Left renal pelvis (tissue), 4 donors: ENCODE data around the gene SRC. TPM values are rescaled to one million over a fixed set of nuclear protein-coding genes. Genes with fewer than 3 reads are reported as not detected.
"Not testable (repeated sequence)": the region's sequence is repeated elsewhere in the genome, so short reads cannot be mapped to it uniquely, and the experiment has no call there.

Source experiments
- DNase-seq, 4 donors: peaks; one replicate each; pipeline ENCODE4 v3.0.0-alpha.2; 2013; ENCODE audit warnings: low read depth in 4 of 4, low spot score in 3 of 4
- polyA plus RNA-seq, 4 donors: library from polyadenylated mRNA; unstranded; fragments of 120-200 nt; gene quantifications; one replicate each; pipeline ENCODE4 v1.2.1, GENCODE V29; 2013; ENCODE audit not compliant: insufficient read length in 4 of 4

SRC gene
- polyA plus RNA-seq, 4 donors = 22.3 to 77.9 (median 57.0) TPM

DNA sequence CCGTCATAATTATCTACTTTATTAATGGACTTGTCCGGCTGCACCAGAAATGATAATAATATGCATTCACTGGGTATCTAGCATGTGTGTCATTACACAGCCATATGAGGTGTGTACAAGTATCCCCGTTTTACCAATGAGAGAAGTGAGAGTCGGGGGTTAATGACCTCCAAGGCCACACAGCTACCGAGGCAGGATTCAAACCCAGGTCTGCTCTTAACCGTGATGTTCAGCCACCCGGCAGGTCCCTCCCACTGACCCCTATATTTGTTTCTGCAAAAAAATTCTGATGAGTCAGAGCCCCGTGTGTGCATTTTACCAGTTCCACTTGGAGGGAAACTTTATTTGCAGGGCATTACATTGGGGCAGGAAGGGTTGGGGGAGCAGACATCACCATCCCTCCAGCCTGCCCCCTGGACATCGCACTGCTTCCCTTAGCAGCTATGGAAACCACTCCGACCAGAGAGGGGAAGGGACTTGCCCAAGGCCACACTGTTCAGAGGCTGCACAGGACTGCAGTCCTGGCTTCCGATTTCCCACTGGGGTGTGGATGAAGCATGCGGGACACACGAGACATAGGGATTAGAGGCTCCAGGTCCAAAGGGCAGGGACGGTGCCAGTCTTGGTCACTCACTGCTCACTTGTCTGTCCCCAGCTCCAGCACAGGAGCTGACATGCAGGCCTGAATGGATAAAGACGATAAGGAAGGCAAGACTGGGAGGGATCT lies 10.1 kb upstream of the SRC start:
- no peak for DNase-seq

DNA sequence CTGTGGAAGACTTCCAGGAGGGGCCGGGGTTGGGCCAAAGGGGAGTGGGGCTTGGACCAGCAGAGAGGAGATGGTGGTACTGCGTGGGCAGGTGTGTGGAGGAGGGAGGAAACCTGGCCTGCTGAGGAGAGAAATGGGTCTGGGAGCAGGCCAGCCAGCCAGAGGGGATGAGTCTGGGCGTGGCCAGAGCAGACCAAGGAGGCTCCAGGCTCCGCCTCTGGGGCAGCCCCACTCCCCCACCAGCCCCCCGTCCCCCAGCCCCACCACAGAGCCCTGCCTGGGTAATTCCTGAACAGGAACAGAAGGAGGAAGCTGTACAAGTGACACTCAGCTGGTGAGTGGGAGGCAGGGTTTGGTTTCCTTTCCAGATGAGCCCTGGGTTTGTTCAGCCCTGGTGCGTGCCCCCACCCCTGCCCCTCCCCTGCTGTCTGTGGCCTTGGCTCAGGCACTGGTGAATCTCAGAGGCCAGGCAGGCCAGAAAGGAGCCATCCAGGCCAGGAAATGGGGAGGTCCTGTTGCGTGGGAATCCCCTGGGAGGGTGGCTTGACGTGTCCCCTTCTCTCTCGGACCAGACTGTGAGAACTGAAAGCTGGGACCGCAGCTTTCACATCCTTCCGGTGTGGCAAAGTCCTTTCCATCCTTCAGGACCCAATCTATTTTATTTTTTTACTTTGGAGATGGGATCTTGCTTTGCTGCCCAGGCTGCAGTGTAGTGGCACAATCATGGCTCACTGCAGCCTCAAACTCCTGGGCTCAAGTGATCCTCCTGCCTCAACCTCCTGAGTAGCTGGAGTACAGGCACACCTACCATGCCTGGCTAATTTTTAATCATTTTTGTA lies 9.4 kb upstream of the SRC start:
- peak in 2 of 4 donors; percentile 64 to 79 for DNase-seq

DNA sequence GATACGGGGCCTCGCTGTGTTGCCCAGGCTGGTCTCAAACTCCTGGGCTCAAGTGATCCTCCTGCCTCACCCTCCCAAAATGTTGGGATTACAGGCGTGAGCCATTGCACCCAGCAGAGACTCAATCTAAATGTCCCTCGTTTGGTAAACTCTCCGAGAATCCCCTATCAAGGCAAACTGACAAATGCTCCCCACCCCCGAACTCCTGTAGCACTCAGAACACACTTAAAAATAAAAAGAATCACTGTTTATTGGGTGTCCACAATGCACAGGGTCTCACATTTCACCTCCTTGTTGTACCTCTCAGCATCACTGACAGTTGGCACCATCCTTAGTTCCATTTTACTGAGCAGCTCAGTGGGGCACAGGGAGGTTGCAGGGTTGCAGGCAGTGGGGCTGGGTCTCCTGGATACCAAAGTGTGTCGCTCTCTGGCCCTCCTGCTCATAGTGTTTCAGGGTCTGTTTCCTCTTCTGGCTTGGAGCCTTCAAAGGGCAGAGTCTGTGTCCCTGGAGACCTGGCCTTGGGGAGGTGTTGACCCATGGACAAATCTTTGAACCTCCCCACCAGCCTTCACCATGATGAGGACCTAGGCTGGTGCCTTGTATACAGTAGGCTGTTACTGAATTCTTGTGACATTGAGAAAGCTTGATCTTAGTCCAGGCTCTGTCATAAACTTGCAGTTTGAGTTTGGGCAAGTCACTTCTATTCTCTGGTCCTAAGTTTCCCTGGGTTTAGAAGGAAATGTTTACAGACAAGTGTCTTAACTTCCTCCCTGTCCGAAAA lies 8.5 kb upstream of the SRC start:
- no peak for DNase-seq

- not testable (repeated sequence) for DNase-seq
Measured at GRCh38 chr20:37338380-37338779, 7.6 kb upstream of the SRC start.

DNA sequence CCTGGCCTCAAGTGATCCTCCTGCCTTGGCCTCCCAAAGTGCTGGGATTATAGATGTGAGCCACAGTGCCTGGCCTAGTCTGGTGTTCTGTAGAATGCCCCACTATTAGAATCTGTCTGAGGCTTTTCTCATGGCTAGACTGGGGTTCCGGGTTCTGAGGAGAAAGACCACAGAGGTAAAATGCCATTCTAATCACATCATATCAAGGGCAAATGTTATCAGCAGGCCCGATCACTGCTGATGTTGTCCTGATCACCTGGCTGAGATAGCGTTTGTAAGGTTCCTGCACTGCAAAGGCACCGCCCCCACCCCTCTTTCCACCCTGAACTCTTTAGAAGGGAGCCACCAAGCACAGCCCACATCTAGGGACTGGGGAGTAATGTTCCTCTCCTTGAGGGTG lies 6.7 kb upstream of the SRC start:
- DNase-seq = no peak

DNA sequence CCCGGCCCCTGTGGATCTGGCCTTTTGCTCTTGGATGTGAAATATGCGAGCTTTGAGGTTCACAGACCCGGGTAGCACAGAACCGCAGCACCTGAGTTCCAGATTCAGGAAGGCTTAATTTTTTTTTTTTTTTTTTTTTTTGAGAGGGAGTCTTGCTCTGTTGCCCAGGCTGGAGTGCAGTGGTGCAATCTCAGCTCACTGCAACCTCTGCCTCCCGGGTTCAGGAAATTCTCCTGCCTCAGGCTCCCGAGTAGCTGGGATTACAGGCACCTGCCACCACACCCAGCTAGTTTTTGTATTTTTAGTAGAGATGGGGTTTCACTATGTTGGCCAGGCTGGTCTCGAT lies 6.2 kb upstream of the SRC start:
- DNase-seq = not testable (repeated sequence)

DNA sequence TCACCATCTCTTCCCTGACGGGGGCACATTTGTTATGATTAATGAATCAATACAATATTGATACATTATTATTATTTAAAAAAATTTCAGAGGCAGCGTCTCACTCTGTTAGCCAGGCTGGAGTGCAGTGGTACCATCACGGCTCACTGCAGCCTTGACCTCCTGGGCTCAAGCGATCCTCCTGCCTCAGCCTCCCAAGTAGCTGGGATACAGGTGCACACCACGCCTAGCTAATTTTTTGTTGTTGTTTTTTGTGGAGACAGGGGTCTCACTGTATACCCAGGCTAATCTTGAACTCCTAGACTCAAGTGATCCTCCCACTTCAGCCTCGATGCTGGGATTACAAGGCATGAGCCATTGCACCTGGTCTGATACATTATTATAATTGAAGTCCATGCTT lies 4.9 kb upstream of the SRC start:
- DNase-seq = no peak

- no peak for DNase-seq
Measured at GRCh38 chr20:37341632-37342031, 4.3 kb upstream of the SRC start.

- no peak for DNase-seq
Measured at GRCh38 chr20:37342231-37343177, 3.4 kb upstream of the SRC start.

DNA sequence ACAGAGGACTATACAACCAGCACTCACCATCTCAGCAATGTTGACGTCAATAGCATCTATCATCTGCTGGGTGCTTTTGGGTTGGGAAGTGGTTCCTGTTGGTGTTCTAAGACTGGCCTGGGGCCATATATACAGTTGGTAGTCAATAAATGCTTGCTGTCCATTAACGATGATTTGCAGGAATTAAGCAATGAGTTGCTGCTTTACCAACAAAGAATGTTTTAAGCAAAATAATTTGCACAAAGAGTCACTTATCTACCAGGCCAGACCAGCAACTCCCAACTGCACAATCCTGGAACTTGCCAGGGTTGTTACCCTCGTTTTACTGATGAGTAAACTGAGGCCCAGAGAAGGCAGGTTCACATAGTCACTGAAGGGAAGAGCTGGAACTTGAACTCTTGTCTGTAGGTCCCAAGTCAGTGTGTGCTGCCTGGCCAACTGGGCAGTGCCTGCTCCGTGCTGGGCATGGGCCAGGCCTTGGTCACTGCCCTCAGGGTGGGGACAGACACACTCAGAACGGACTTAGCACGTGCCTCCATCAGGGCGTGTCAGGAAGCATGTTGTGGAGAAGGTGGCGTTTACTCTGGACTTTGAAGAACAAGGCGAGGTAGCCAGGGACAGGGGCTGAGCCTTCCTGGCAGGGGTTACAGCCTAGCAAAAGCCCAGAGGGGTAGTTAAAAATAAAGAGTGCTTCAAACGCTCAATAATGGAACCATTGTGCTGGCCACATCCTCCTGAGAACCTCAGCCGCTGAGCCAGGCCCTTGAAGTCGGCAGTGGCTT lies 2.5 kb upstream of the SRC start:
- no peak for DNase-seq

- DNase-seq = no peak
Measured at GRCh38 chr20:37343994-37344355, 2.0 kb upstream of the SRC start.

DNA sequence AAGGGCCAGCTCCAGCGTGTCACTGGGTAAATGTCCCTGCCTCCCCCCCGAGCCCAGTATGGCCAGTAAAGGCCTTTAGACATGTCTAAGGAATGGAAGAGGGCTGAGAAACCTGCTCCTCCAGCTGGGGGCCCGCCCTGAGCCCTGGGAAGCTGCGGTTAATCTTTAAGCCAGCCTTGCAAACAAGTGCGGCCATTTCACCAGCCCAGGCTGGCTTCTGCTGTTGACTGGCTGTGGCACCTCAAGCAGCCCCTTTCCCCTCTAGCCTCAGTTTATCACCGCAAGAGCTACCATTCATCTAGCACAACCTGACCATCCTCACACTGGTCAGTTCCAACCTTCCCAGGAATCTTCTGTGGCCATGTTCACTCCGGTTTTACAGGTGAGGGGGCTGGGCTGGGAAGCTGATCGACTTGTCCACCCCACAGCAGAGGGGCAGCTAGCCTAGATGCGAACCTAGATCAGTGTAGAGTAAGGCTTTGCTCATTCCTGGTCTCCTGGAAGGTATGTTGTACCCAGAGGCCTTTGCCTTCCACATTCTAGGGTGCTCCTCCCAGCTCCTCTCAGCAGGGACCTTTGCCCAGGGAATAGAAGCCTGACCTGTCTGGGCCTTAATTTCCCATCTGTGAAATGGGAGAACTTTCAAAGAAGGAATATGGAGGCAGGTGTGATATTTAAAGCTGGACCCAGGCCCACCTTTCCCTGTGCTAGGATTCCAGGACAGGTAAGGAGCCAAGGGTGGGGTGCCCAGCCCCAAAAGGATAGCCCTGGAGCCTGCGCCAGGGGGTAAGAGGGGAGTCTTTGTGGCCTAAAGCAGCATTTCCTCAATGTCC lies 1.2 kb upstream of the SRC start:
- peak in 1 of 4 donors; percentile 58 for DNase-seq

- DNase-seq = no peak
Measured at GRCh38 chr20:37346236-37346534, 245 bp downstream of the SRC start.

DNA sequence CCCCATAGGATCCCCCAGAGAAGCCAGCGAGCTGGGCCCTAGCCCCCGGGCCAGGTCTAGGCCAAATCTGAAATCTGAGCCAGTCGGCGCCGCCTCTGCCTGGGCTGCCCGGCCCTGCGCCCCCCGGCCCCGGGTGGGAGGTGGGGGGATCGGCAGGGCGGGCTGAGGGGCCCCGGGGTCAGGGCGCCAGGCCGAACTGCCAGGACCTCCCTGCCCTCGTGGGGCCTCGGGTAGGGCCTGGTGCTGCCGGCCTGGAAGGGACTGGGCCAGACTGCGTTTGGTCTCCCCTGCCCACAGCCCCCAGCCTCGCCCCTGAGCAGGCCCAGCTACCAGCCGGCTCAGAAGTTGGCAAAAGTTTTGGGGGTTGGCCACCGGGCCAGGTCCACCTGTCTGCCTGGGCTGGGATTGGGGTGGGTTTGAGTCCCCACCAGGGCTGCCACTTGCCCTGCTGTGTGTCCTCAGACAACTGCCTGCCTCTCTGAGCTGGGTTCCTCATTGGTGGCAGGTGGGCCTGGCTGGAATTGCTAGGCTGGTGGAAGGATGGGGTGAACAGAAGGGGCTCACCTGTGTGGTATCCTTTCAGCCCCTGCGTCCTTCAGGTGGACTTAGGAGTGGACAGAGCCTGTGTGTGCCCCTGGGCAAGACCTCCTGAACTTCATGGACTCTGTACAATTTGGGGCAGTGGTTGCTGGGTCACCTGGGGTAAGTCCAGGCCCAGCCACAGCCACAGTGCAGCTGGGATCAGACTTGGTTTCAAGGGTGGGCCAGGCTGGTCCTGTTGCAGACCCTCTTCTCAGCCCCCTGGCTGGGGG lies 801 bp downstream of the SRC start:
- no peak for DNase-seq

DNA sequence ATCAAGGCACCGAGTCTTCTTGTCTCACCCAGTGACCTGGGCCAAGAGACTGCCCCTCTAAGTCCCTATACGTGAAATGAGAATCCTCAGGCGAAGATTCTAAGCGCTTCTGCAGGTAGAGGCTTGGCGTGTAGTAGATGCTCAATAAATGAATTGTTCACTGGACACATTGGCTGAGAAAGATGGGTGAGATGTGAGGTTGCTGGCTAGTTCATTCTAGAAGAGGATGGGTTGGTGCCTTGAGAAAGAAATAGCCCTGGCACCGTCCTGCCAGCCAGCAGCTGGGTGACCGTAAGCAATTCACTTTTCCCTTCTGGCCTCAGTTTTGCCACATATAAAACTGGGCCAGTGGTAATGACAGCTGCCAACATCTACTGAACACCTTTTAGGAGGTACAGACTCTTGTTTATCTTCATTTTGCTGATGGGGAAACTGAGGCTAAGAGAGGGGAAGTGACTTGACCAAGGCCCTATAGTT lies 1.4 kb downstream of the SRC start:
- DNase-seq = no peak

DNA sequence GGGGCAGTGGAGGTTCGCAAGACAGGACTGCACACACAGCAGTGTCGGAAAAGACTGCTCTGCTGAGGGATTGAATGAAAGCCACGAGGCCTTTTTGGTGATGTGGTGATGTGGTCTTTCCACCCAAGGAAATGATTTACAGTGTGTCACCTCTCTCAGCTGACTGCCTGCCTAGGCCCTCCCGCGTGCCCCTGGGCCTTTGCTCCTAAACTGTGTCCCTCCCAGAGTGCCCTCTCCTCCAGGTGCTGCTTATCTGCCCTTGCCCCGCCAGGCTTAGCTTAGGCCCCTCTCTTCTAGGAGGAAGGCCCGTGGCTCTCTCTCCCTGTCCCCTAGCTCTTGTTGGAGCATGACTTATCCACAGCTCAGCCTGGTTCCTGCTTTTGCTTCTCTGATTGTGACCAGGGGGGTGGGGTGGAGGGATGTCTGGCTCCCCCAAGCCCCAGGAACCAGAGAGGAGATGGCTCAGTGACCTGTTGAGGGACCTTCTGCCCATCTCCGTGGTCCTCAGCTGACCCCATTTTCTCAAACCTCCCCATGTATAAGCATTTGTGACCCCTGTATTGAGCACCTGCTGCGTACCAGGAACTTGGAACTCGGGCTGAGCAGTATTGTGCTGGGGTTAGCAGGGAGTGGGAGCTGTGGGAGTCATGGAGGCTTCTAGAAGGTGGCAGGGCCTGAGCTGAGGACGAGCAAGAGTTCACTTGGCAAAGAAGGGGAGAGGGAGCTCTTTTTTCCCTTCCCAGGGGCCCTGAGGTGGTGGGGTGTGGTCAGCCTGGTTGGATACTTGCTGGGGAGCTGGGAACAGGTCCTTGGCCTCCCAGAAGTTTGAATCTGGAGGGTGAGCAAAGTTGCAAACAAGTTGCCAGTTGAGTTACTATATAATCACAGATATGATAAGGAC lies 2.2 kb downstream of the SRC start:
- no peak for DNase-seq
